Measurements from ENCODE around the gene SPPL2B.
A peak's percentile ranks its signal among the peaks of the same experiment; 100 is the strongest.

Gene SPPL2B

DNA sequence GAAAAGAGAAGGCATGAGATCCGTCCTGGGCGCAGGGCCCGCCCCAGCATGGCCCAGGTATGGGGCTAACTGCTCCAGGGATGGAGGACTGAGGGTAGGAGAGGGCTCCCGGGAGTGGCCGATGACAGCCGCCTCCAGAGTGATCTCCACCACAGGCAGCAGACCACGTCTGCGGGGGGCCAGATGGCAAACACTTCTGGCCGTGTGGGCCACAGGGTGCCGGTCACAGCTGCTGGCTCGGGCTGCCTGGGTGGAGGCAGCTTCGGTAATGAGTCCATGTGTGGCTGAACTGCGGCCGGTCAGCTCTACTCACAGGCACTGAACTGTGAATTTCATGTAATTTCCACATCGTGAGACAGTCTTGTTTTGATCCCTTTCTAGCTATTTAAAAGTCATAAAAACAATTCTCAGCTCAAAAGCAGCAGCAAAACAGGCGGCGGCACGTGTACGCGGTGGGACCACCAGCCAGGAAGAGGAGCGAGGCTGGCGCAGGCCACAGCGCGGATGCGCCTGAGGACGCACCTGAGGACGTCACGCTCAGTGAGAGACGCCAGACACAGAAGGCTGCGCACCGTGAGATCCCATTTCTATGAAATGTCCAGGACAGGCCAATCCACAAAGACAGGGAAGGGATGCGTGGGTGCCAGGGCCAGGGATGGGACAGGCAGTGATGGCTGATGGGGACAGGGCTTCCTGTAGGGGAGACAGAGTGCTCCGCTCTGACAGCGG lies 4.1 kb upstream of the SPPL2B start:
- DNase-seq = no peak

DNA sequence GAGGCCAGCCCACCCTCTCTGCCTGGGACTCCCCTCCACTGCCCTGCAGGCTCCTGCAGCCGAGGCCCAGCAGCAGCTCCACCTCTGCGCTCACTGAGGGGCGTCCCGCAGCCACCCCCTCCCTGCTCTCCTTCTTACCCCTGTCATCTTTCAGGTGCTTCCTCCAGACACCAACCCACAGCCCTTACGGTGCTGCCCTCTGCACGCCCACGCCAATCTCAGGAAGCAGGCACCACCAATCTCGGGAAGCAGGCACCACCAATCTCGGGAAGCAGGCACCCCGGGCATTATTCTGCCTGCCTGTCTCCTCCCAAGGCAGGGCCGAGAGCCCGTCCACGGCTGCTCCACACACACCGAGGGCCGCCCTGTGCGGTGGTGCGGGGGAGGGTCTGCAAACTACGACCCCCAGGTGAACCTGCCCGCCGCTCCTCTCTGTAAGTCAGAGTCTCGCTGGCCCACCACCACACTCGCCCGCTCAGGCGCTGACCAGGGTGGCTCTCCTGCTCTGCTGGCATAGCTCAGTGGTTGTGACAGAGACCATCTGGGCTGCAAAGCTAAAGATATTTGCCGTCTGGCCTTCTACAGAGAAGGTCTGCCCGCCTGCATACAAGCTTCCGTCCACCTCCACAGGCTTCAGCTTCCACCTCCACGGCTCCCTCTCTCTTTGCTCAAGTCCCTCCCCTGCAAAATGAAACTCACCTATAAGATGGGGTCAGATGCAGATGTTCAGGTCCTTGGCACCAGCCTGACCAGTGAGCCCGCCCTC lies 3.0 kb upstream of the SPPL2B start:
- DNase-seq = no peak

DNA sequence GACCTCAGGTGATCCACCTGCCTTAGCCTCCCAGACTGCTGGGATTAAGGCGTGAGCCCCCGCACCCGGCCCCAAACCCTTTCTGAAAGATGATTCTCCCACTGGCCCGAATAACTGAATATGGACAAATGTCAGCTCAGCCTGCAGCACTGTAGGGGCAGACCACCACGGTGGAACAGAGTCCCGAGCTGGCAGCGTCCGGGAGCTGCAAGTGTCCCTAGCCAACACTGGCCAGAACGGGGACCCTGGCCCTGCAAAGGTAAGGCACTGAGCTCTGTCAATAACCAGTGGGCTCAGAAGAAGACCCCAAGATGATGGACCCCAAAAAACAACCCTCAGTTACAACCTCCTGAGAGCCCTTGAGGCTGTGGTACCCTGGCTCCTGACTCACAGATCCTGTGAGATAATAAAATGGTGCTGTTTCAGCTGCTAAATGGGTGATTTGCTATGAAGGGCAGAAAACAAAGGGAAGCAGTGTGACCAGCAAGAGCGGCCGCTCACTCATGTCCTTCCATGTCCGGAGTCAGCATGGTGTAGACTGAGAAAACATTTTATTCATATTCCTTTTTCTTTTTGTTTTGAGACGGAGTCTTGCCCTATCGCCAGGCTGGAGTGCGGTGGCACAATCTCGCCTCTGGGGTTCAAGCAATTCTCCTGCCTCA lies 1.7 kb upstream of the SPPL2B start:
- DNase-seq = no peak

DNA sequence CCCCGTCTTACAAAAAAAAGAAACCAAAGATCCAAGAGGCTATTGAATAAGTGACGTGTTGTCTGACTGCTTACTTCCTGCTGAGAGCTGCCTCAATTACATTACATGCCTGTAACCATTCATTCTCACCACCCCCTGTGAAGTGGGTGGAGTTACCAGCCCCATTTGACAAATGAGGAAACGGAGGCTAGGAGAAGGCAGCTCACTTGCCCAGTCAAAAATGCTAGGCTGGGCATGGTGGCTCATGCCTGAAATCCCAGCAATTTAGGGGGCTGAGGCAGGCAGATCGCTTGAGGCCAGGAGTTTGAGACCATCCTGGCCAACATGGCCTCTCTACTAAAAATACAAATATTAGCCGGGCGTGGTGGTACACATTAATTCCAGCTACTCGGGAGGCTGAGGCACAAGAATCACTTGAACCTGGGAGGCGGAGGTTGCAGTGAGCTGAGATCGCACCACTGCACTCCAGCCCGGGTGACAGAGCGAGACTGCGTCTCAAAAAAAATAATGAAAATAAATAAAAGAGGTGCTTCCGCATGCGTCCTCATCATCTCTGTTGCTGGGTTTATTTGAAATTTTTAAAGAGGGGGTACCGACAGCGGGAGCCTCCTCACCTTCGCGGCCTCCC lies 597 bp upstream of the SPPL2B start:
- DNase-seq = peak; percentile 51

DNA sequence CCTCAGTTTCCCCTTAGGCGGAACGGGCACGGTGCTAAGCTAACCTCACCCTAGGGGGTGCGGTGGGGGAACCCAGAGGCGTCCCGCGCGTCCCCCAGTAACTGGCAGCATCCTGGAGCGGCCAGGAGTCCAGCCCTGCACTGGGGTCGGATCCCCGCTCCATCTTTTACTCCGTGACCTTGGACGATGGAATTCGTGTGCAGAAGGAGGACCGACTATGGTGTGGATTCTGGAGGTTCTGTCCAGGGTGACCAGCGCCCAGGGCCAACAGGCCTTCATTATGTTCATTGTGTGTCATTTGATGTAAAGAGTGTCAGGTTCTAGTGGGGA lies 630 bp downstream of the SPPL2B start:
- DNase-seq = no peak

DNA sequence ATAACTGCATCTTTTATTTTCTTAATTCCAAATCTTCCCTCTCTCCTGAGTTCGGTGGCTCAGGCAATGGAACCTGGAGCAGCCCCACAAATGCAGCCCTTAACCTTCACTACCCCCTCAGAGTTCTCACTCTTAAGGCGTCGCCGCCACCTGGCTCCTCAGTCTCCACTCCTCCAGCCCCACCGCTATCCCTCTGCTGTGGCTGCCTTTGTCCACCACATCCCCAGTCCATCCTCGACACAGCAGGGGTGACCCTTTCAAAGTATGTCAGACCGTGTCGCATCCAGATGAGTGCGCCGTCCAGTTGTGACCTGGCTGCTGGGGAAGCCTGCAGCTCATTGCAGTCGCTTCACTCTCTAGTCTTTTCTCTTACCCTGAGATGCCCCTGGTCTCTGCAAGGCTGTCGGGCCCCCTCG lies 1.0 kb downstream of the SPPL2B start:
- peak; percentile 18 for DNase-seq

DNA sequence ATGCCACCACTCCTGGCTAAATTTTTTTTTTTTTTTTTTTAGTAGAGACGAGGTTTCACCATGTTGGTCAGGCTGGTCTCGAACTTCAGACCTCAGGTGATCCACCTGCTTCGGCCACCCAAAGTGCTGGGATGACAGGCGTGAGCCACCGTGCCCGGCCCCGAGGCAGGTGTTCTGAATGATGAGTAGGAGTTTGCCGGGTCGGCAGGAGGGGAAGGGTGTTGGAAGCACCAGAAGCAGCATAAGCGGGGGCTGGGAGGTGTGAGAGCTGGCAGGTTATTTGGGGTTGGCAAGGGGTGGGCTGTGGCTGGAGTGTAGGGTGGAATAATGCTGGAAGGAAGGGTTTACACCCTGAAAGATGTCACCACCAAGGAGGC lies 1.8 kb downstream of the SPPL2B start:
- DNase-seq = no peak

DNA sequence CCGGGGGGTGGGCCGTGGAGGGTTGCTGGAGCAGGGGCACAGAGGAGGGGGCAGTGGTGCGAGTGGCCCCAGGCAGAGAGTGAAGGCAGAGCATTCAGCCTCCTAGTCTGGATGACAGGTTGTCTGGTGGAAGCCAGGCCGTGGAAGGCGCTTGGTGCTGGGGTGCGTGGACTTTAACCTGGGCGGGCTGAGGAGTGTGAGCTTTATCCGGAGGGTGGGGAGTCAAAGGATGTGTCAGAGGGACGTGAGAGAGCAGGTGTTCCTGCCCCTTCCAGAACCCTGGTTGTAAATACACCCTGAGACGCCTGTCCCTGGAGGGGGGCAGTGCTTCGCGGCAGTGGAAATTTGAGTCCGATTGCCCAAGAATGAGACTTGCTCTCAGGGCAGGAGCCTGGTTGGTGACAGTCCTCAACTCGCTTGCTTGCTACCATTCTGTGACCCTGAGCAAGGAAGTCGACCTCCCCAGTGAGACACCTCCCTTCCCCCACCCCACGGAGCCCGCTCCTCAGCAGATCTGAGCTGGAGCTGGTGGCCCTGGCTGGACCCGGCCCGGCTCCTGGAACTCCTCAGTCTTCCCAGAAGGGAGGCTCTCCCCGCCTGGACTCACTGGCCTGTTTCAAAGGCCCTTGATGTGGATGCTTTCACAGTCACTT lies 2.3 kb downstream of the SPPL2B start:
- no peak for DNase-seq

DNA sequence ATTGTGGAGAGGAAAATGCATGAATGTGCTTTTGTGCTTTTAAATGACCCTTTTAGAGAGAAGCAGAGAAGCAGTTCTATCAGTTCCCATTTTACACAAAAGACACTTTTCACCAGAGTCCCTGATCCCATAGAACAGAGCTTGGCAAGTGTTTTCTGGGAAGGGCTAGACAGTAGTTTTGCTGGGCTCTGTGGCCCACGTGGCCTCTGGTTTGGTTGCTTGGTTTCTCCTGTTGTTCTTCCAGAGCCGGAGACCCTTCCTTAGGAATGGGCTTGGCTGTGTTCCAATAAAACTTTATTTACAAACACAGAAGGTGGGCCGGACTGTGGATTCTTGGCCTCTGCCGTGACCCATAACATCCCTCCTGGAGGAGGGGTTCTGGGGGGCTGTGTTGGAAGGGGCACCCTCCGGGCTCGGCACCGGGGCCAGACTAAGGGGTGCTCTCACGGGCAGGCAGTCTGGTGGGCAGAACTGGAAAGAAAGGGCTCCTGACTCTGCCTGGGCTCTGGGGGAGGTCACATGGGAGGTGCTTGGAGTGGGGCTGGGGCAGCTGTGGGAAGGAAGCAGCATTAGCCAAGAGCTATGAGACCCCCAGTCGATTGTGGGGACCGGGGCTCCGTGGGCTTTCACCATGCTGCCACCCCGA lies 3.2 kb downstream of the SPPL2B start:
- no peak for DNase-seq

DNA sequence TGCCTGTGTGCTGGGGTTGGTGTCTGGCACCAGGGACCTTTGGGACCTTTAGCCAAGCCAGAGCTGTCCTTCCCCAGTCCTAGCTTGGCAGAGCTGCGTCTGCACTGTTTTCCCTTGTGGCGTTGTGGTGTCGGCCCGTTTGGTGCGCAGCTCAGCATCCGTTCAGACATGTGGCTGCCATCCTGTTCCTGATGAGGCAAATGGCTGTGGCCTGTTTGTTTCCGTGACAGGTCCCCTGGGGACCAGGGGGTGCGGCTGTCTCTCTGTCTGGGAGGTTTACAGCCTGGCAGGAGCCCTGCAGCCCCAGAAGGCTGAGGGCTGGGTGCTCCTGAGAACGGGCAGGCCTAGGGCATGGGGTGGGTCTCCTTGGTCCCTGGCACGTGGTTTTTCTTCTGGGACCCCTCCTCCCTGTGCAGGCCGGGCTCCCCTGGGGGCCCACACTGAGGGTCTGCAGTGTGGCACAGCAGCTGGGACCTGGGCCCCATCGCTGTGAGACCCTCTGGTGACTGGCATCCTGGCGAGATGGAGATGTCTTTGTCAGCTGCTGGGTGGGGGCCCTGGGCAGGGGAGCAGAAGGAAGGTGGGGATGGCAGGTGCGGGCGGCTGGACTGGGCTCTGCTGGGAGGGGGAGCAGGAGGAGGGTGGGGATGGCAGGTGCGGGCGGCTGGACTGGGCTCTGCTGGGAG lies 4.0 kb downstream of the SPPL2B start:
- no peak for DNase-seq

DNA sequence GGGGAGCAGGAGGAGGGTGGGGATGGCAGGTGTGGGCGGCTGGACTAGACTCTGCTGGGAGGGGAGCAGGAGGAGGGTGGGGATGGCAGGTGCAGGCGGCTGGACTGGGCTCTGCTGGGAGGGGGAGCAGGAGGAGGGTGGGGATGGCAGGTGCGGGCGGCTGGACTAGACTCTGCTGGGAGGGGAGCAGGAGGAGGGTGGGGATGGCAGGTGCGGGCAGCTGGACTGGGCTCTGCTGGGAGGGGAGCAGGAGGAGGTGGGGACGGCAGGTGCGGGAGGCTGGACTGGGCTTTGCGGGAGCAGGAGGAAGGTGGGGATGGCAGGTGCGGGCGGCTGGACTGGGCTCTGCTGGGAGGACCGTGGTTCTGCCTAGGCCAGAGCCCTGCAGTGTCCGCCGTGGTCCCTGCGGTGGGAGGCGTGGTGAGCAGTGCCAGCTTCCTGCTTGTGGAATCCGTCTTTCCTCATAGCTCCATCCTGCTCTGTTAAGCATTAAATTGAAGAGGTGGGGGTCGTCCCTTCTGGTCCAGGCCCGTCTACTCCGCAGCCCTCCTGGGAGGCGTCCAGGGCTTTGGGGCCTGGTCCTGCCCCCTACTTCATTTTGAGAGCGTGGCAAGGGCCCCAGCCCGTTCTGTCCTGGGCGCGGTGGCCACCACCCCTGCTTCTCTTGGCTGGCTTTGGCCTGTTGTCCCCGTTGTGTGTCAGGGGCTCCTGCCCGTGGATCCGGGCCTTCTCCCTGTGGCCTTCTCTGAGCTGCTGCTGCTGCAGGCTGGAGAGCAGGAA lies 4.7 kb downstream of the SPPL2B start:
- peak; percentile 43 for DNase-seq

DNA sequence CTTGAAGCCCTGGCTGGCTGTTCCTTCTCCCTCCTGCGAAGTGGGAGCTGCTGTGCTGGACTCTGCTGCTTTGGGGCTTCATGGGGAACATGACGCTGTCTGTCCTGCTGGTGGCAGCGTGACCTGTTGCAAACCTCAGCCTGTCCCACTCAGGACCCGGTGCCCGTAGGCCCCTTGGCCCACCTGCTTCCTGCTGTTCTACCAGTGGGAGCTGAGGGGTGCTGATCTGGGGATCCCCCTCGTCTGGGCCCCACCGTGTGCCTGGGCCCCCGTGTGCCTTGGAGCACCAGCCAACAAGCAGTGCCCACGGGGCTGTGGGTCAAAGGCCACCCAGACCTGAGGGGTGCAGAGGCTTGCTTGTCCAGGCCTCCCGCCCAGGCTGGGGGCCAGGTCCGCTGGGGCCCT lies 5.3 kb downstream of the SPPL2B start:
- no peak for DNase-seq

DNA sequence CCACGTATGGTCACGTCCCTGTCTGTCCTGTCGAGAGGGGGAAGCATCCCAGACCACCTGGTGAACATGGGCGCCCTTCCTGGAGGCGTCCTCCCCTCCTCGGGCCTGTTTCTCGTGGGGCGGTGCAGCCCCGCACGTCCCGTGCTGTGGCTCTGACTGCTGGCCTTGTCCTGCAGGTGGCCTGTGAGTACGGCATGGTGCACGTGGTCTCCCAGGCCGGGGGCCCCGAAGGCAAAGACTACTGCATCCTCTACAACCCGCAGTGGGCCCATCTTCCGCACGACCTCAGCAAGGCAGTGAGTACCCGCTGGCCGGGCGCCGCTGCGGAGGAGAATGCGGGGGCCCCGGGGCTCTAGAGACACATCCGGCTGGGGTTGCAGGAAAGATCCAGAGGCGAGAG lies 5.9 kb downstream of the SPPL2B start:
- DNase-seq = no peak

DNA sequence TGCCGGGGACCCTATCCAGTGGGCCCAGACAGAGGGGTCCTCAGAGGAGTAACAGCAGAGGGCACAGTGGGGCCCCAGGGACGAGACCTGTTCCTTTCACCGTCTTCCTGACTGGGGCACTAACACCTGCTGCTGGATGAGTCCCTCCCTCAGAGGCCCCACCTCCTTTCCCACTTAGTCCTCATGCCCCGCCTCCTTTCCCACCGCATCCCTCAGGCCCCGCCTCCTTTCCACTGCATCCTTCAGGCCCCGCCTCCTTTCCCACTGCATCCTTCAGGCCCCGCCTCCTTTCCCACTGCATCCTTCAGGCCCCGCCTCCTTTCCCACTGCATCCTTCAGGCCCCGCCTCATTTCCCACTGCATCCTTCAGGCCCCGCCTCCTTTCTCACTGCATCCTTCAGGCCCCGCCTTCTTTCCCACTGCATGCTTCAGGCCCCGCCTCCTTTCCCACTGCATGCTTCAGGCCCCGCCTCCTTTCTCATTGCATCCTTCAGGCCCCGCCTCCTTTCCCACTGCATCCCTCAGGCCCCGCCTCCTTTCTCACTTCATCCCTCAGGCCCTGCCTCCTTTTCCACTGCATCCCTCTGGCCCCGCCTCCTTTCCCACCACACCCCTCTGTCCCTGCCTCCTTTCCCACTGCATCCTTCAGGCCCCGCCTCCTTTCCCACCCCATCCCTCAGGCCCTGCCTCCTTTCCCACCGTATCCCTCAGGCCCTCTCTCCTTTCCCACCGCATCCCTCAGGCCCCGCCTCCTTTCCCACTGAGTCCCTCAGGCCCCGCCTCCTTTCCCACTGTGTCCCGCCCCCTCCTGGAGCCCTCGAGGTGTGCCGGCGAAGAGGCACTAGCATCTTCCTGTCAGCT lies 6.7 kb downstream of the SPPL2B start:
- DNase-seq = no peak

DNA sequence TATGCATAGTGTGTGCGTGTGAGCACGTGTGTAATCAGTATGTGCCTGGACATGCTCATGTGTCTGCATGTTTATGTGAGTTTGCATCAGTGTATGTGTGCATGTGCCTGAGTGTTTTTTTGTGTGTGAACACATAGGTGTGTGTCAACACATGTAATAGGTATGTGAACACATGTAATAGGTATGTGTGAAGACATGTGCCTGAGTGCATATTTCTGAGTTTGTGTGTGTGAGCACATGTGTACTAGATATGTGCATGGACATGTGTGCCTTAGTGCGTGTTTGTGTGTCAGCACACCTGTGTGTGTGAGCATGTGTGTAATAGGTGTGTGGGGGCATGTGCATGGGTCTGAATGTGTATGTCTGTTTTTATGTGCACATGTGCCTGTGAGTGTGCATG lies 7.4 kb downstream of the SPPL2B start:
- DNase-seq = no peak

DNA sequence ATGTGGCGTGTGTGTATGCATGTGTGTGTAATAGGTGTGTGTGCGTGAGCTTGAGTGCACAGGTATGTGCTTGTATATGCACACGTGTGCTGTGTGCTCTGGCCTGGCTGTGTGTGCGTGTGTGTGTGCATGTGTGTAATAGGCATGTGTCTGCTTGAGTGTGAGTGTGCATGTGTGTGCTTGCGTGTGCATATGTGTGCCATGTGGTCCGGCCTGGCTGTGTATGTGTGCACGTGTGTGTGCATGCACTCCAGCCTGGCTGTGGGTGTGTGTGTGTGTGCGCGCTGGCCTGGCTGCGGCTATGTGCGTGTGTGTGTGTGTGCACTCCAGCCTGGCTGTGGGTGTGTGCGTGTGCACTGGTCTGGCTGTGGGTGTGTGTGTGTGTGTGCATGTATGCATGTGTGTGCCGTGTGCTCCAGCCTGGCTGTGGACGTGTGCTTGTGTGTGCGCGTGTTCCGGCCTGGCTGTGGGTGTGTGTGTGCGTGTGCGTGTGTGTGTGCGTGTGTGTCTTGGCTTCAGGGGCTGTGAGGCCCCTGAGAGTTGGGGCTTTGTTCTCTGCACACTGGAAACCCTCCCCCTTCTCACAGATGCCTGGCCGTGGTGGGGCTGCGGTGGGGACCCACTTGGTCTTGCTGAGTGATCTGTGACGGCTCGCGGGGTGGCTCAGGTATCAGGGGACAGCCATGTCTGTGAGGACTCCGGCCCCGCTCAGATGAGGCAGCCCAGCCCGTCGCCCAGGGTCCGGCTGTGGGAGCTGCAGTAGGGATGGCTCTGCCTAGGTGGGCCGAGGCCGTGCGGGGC lies 8.2 kb downstream of the SPPL2B start:
- no peak for DNase-seq

DNA sequence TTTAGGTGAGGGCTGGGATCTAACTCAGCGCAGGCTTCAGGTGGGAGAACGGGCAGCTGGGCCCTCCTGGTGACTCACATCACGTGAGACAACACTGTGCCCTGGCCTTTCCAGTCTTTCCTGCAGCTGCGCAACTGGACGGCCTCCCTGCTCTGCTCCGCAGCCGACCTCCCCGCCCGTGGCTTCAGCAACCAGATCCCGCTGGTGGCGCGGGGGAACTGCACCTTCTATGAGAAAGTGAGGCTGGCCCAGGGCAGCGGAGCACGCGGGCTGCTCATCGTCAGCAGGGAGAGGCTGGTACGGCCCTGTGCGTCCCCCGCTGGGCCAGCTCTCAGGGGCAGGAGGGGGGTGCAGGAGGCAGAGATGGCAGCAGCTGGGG lies 8.8 kb downstream of the SPPL2B start:
- peak; percentile 55 for DNase-seq

DNA sequence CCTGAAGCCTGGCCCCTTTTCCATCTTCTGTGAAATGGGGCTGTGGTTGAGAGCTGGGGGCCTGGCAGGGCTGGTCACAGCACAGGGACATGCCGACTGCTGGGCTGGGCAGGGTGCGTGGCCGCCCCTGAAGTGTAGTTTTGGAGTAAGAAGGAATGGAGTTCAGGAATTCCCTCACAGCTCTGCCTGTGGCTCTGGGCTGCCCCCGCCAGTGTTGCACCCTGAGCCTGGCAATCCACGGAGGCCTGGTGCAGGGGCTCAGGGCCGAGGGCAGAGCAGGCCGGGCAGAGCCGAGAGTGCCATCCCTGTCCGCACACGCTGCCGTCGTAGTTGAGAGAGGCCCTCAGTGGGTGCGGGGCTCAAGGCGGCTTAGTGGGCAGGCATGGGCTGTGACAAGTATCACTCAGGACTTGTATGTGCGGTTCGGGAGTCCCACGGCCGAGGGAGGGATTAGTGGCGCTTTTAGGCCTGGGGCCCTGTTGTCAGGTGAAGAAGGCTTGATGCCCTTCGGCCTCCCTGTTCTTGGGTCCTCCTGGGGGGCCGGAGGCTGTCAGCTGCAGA lies 9.7 kb downstream of the SPPL2B start:
- DNase-seq = no peak
